ENCODE measurements around the gene ZNF277.

GRCh38 chr7:112262855-112263487, 56.5 kb downstream of the ZNF277 start:
- TF ChIP-seq CTCF (conservative IDR thresholded peaks at IDR 0.05) (no peak), EZH2 (IDR thresholded peaks at IDR 0.05; ENCODE audit: low read depth) (no peak)
